Middle frontal gyrus (tissue), 1 donor: ENCODE data around the gene SLC6A19.

Experiments used
- DNase-seq: peaks from one replicate; pipeline ENCODE4 v3.0.0-alpha.2; 2015; ENCODE audit warnings: low spot score; ENCODE audit errors: extremely low spot score

Gene SLC6A19

GRCh38 chr5:1165864-1166263 is 35.5 kb upstream of the SLC6A19 start:
- DNase-seq, result no peak

- no peak for DNase-seq
Observed at GRCh38 chr5:1166370-1166769, 35.0 kb upstream of the SLC6A19 start.

- DNase-seq, result no peak
Observed at GRCh38 chr5:1167361-1167727, 34.1 kb upstream of the SLC6A19 start.

GRCh38 chr5:1167728-1168709 is 33.4 kb upstream of the SLC6A19 start:
- DNase-seq, result peak; percentile 56

GRCh38 chr5:1168796-1169195 is 32.6 kb upstream of the SLC6A19 start:
- DNase-seq, result no peak

GRCh38 chr5:1169211-1170115 is 31.9 kb upstream of the SLC6A19 start:
- DNase-seq, result no peak

- no peak for DNase-seq
Observed at GRCh38 chr5:1171340-1171941, 30.0 kb upstream of the SLC6A19 start.

GRCh38 chr5:1172007-1172581 is 29.3 kb upstream of the SLC6A19 start:
- no peak for DNase-seq

- DNase-seq, result no peak
Observed at GRCh38 chr5:1172670-1173404, 28.6 kb upstream of the SLC6A19 start.

- no peak for DNase-seq
Observed at GRCh38 chr5:1173485-1174070, 27.8 kb upstream of the SLC6A19 start.

- DNase-seq, result peak; percentile 21
Observed at GRCh38 chr5:1174122-1174936, 27.1 kb upstream of the SLC6A19 start.

GRCh38 chr5:1175015-1175414 is 26.4 kb upstream of the SLC6A19 start:
- no peak for DNase-seq

GRCh38 chr5:1175801-1176472 is 25.5 kb upstream of the SLC6A19 start:
- no peak for DNase-seq

- DNase-seq, result no peak
Observed at GRCh38 chr5:1176473-1177391, 24.7 kb upstream of the SLC6A19 start.

- DNase-seq, result no peak
Observed at GRCh38 chr5:1177826-1178528, 23.4 kb upstream of the SLC6A19 start.

GRCh38 chr5:1178529-1179382 is 22.6 kb upstream of the SLC6A19 start:
- DNase-seq, result no peak
